Osteocyte (in vitro differentiated cells): ENCODE measurements around the gene ITGA11. TPM values are rescaled to one million over a fixed set of nuclear protein-coding genes. Genes with fewer than 3 reads are reported as not detected.

ENCODE experiments used
- DNase-seq: peaks from one replicate; pipeline ENCODE4 v3.0.0; 2021; ENCODE audit warnings: mixed read lengths; ENCODE audit not compliant: unreplicated experiment; ENCODE audit errors: extremely low spot score
- H3K27ac Mint-ChIP-seq: one replicate; pipeline ENCODE4 v1.8.0; 2021; ENCODE audit warnings: mild to moderate bottlenecking, mixed read lengths; ENCODE audit not compliant: unreplicated experiment
- H3K27me3 Mint-ChIP-seq: one replicate; pipeline ENCODE4 v1.8.0; 2021; ENCODE audit warnings: mixed read lengths; ENCODE audit not compliant: unreplicated experiment
- H3K36me3 Mint-ChIP-seq: one replicate; pipeline ENCODE4 v1.8.0; 2021; ENCODE audit warnings: mixed read lengths; ENCODE audit not compliant: unreplicated experiment
- H3K4me1 Mint-ChIP-seq: one replicate; pipeline ENCODE4 v1.8.0; 2021; ENCODE audit warnings: mixed read lengths; ENCODE audit not compliant: unreplicated experiment
- H3K4me3 Mint-ChIP-seq: one replicate; pipeline ENCODE4 v1.8.0; 2021; ENCODE audit warnings: mild to moderate bottlenecking, moderate library complexity, mixed read lengths; ENCODE audit not compliant: unreplicated experiment
- H3K9me3 Mint-ChIP-seq: one replicate; pipeline ENCODE4 v1.8.0; 2021; ENCODE audit warnings: mixed read lengths; ENCODE audit not compliant: unreplicated experiment
- CTCF ChIP-seq: fragments of 200-600 bp; sonication (generic); IDR thresholded peaks from 2 replicates; pipeline ENCODE4 v1.5.0; 2021; ENCODE audit warnings: antibody characterized with exemption, mild to moderate bottlenecking, moderate library complexity
- total RNA-seq: library from RNA; stranded (reverse); gene quantifications from 2 replicates; pipeline ENCODE4 v1.2.1, GENCODE V29; 2021

Gene ITGA11
- total RNA-seq, 1 donor from 2014 or later = 1,149 TPM

GRCh38 chr15:68313501-68314410 lies 118.2 kb downstream of the ITGA11 start:
- Mint-ChIP-seq H3K4me3 (no peak overlapping the region), H3K27me3 (no peaks in the 10 kb centered on the region), H3K4me1 (peaks cover 83% of the 10 kb centered on the region), H3K36me3 (peaks cover 67% of the 10 kb centered on the region), H3K9me3 (no peaks in the 10 kb centered on the region), H3K27ac (peak overlapping the region; percentile 79)
- peak; percentile 78 for DNase-seq
- no peak for TF ChIP-seq CTCF

GRCh38 chr15:68312701-68313204 lies 119.2 kb downstream of the ITGA11 start:
- Mint-ChIP-seq H3K27ac (peak overlapping the region; percentile 79), H3K36me3 (peaks cover 75% of the 10 kb centered on the region), H3K4me1 (peaks cover 91% of the 10 kb centered on the region), H3K27me3 (no peaks in the 10 kb centered on the region), H3K9me3 (no peaks in the 10 kb centered on the region), H3K4me3 (no peak overlapping the region)
- no peak for TF ChIP-seq CTCF
- DNase-seq = peak; percentile 80

GRCh38 chr15:68311859-68312557 lies 120.0 kb downstream of the ITGA11 start:
- Mint-ChIP-seq H3K36me3 (peaks cover 79% of the 10 kb centered on the region), H3K27ac (peak overlapping the region; percentile 79), H3K9me3 (no peaks in the 10 kb centered on the region), H3K4me3 (no peak overlapping the region), H3K27me3 (no peaks in the 10 kb centered on the region), H3K4me1 (peaks cover 93% of the 10 kb centered on the region)
- DNase-seq = peak; percentile 38
- TF ChIP-seq CTCF = no peak

- H3K4me3 Mint-ChIP-seq = no peak overlapping the region
- peak overlapping the region; percentile 96 for H3K27ac Mint-ChIP-seq
- no peaks in the 10 kb centered on the region for H3K27me3 Mint-ChIP-seq
- TF ChIP-seq CTCF = no peak
- H3K9me3 Mint-ChIP-seq = no peaks in the 10 kb centered on the region
- no peak for DNase-seq
- peaks cover 77% of the 10 kb centered on the region for H3K36me3 Mint-ChIP-seq
- H3K4me1 Mint-ChIP-seq = peaks cover 93% of the 10 kb centered on the region
Observed at GRCh38 chr15:68311464-68311835, 120.5 kb downstream of the ITGA11 start.
